ENCODE data around the gene CDYL2.
"Not testable (repeated sequence)": the region's sequence is repeated elsewhere in the genome, so short reads cannot be mapped to it uniquely, and the experiment has no call there.

CDYL2 gene

GRCh38 chr16:80806927-80807340 lies 2.5 kb upstream of the CDYL2 start:
- DNase-seq, result peak in 1 of 2 experiments; percentile 31

- no peak for DNase-seq
Measured at GRCh38 chr16:80806289-80806688, 1.9 kb upstream of the CDYL2 start.

GRCh38 chr16:80804056-80804525 lies 307 bp downstream of the CDYL2 start:
- peak in 1 of 2 experiments; percentile 11 for DNase-seq

- no peak for DNase-seq
Measured at GRCh38 chr16:80803339-80804055, 901 bp downstream of the CDYL2 start.

- no peak for DNase-seq
Measured at GRCh38 chr16:80802902-80803301, 1.5 kb downstream of the CDYL2 start.

- DNase-seq, result no peak
Measured at GRCh38 chr16:80802138-80802537, 2.3 kb downstream of the CDYL2 start.

- no peak for DNase-seq
Measured at GRCh38 chr16:80794071-80794470, 10.3 kb downstream of the CDYL2 start.

- no peak for DNase-seq
Measured at GRCh38 chr16:80792031-80792430, 12.4 kb downstream of the CDYL2 start.

GRCh38 chr16:80791411-80791810 lies 13.0 kb downstream of the CDYL2 start:
- DNase-seq, result no peak

GRCh38 chr16:80790751-80791150 lies 13.6 kb downstream of the CDYL2 start:
- no peak for DNase-seq

- DNase-seq, result no peak
Measured at GRCh38 chr16:80788027-80788426, 16.4 kb downstream of the CDYL2 start.

- not testable (repeated sequence) for DNase-seq
Measured at GRCh38 chr16:80786561-80786960, 17.8 kb downstream of the CDYL2 start.

GRCh38 chr16:80784951-80785350 lies 19.4 kb downstream of the CDYL2 start:
- no peak for DNase-seq

- no peak for DNase-seq
Measured at GRCh38 chr16:80778703-80779102, 25.7 kb downstream of the CDYL2 start.

- DNase-seq, result no peak
Measured at GRCh38 chr16:80776856-80777255, 27.5 kb downstream of the CDYL2 start.

GRCh38 chr16:80775450-80775849 lies 28.9 kb downstream of the CDYL2 start:
- DNase-seq, result no peak

GRCh38 chr16:80766798-80767197 lies 37.6 kb downstream of the CDYL2 start:
- no peak for DNase-seq

- DNase-seq, result no peak
Measured at GRCh38 chr16:80759419-80760162, 44.8 kb downstream of the CDYL2 start.

- DNase-seq, result no peak
Measured at GRCh38 chr16:80754476-80754875, 49.9 kb downstream of the CDYL2 start.

- DNase-seq, result no peak
Measured at GRCh38 chr16:80752541-80752940, 51.9 kb downstream of the CDYL2 start.

- no peak for DNase-seq
Measured at GRCh38 chr16:80751167-80751566, 53.2 kb downstream of the CDYL2 start.

GRCh38 chr16:80746231-80746630 lies 58.2 kb downstream of the CDYL2 start:
- no peak for DNase-seq

GRCh38 chr16:80744856-80745255 lies 59.5 kb downstream of the CDYL2 start:
- no peak for DNase-seq

- DNase-seq, result no peak
Measured at GRCh38 chr16:80743772-80744171, 60.6 kb downstream of the CDYL2 start.

Measured in SW 1271 (cell line).